ENCODE data around the gene CADPS2.

DNA sequence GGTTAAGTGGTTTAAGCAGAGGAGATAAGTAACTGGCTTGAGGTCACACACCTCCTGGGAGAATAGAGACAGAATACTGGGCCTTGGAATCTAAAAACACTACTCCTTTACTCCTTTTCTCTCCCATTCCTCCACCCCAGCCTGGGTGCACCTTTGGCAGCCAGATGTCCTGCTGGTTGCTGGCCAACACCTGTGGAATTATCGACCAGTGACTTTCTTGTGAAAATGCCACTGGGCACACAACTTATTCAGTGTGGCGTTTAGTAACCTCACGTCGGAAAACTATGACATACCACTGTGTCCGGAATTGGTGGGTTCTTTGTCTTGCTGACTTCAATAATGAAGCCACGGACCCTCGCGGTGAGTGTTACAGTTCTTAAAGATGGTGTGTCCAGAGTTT lies 213.7 kb downstream of the CADPS2 start:
- TF ChIP-seq, protein P1, sequence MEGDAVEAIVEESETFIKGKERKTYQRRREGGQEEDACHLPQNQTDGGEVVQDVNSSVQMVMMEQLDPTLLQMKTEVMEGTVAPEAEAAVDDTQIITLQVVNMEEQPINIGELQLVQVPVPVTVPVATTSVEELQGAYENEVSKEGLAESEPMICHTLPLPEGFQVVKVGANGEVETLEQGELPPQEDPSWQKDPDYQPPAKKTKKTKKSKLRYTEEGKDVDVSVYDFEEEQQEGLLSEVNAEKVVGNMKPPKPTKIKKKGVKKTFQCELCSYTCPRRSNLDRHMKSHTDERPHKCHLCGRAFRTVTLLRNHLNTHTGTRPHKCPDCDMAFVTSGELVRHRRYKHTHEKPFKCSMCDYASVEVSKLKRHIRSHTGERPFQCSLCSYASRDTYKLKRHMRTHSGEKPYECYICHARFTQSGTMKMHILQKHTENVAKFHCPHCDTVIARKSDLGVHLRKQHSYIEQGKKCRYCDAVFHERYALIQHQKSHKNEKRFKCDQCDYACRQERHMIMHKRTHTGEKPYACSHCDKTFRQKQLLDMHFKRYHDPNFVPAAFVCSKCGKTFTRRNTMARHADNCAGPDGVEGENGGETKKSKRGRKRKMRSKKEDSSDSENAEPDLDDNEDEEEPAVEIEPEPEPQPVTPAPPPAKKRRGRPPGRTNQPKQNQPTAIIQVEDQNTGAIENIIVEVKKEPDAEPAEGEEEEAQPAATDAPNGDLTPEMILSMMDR (IDR thresholded peaks at IDR 0.05): no peak
- no peak for TF ChIP-seq POLR2A (IDR thresholded peaks at IDR 0.05)
